Epithelial cell of prostate (primary cell): ENCODE measurements around the gene HOXD3.

Experiments
- DNase-seq: peaks from one replicate; pipeline ENCODE4 v3.0.0-alpha.2; 2011; ENCODE audit warnings: low read depth, low spot score
- H3K27ac ChIP-seq: fragments of 450-650 bp; 2 replicates; pipeline ENCODE4 v1.5.1; 2017; ENCODE audit warnings: mild to moderate bottlenecking

HOXD3 gene

GRCh38 chr2:176160251-176160985 lies 3.3 kb downstream of the HOXD3 start:
- no peak for DNase-seq
- H3K27ac ChIP-seq: no peak overlapping the region

- no peak for DNase-seq
- no peak overlapping the region for H3K27ac ChIP-seq
These were observed 4.1 kb downstream of the HOXD3 start for GRCh38 chr2:176160986-176161824.

GRCh38 chr2:176161825-176162626 lies 4.9 kb downstream of the HOXD3 start:
- H3K27ac ChIP-seq: no peak overlapping the region
- DNase-seq: no peak

- no peak overlapping the region for H3K27ac ChIP-seq
- DNase-seq: no peak
These were observed 6.0 kb downstream of the HOXD3 start for GRCh38 chr2:176162911-176163671.

- DNase-seq: no peak
- H3K27ac ChIP-seq: no peak overlapping the region
These were observed 6.6 kb downstream of the HOXD3 start for GRCh38 chr2:176163672-176164056.

- H3K27ac ChIP-seq: no peak overlapping the region
- DNase-seq: no peak
These were observed 7.1 kb downstream of the HOXD3 start for GRCh38 chr2:176164201-176164600.

GRCh38 chr2:176164611-176165369 lies 7.7 kb downstream of the HOXD3 start:
- H3K27ac ChIP-seq: no peak overlapping the region
- DNase-seq: no peak

GRCh38 chr2:176165370-176166050 lies 8.4 kb downstream of the HOXD3 start:
- no peak overlapping the region for H3K27ac ChIP-seq
- no peak for DNase-seq

- H3K27ac ChIP-seq: no peak overlapping the region
- DNase-seq: no peak
These were observed 9.2 kb downstream of the HOXD3 start for GRCh38 chr2:176166272-176166671.

GRCh38 chr2:176167398-176167797 lies 10.3 kb downstream of the HOXD3 start:
- DNase-seq: no peak
- H3K27ac ChIP-seq: no peak overlapping the region

GRCh38 chr2:176169181-176169580 lies 12.1 kb downstream of the HOXD3 start:
- no peak for DNase-seq
- H3K27ac ChIP-seq: no peak overlapping the region

- H3K27ac ChIP-seq: no peak overlapping the region
- no peak for DNase-seq
These were observed 12.6 kb downstream of the HOXD3 start for GRCh38 chr2:176169711-176170110.

- no peak for DNase-seq
- H3K27ac ChIP-seq: no peak overlapping the region
These were observed 13.6 kb downstream of the HOXD3 start for GRCh38 chr2:176170602-176171305.

- DNase-seq: no peak
- H3K27ac ChIP-seq: no peak overlapping the region
These were observed 14.4 kb downstream of the HOXD3 start for GRCh38 chr2:176171351-176172006.

- no peak for DNase-seq
These were observed 15.1 kb downstream of the HOXD3 start for GRCh38 chr2:176172007-176172894.

GRCh38 chr2:176172895-176173566 lies 15.9 kb downstream of the HOXD3 start:
- DNase-seq: no peak
- no peak overlapping the region for H3K27ac ChIP-seq

More at GRCh38 chr2:176172007-176172894, 15.1 kb downstream of the HOXD3 start:
- no peak overlapping the region for H3K27ac ChIP-seq
